H9 (cell line): ENCODE data around the gene SMIM26. TPM values are rescaled to one million over a fixed set of nuclear protein-coding genes. Genes with fewer than 3 reads are reported as not detected.

Experiments used
- DNase-seq: peaks from one replicate; pipeline ENCODE4 v3.0.0-alpha.2; 2017
- H2AFZ ChIP-seq: one replicate; pipeline ENCODE4 v1.6.1; 2013; ENCODE audit warnings: mild to moderate bottlenecking, low read length, control low read depth, moderate library complexity
- H2AK5ac ChIP-seq: 2 replicates; pipeline ENCODE4 v1.6.1; 2013; ENCODE audit warnings: low read length, control low read depth, mixed read lengths; ENCODE audit not compliant: insufficient read length
- H2BK120ac ChIP-seq: one replicate; pipeline ENCODE4 v1.6.1; 2013; ENCODE audit warnings: low read depth, mild to moderate bottlenecking, low read length, control low read depth, inconsistent platforms; ENCODE audit not compliant: poor library complexity, severe bottlenecking
- H2BK12ac ChIP-seq: 2 replicates; pipeline ENCODE4 v1.6.1; 2013; ENCODE audit warnings: low read length, control low read depth, mixed read lengths, low read depth; ENCODE audit not compliant: insufficient read length
- H2BK15ac ChIP-seq: 2 replicates; pipeline ENCODE4 v1.6.1; 2013; ENCODE audit warnings: low read depth, low read length, control low read depth
- H2BK20ac ChIP-seq: one replicate; pipeline ENCODE4 v1.6.1; 2013; ENCODE audit warnings: low read depth, mild to moderate bottlenecking, low read length, control low read depth, inconsistent platforms; ENCODE audit not compliant: poor library complexity, severe bottlenecking
- H2BK5ac ChIP-seq: 2 replicates; pipeline ENCODE4 v1.6.1; 2013; ENCODE audit warnings: low read length, control low read depth, mixed read lengths; ENCODE audit not compliant: insufficient read length
- H3K14ac ChIP-seq: 2 replicates; pipeline ENCODE4 v1.6.1; 2013; ENCODE audit warnings: low read length, control low read depth; ENCODE audit not compliant: insufficient read depth
- H3K18ac ChIP-seq: 2 replicates; pipeline ENCODE4 v1.6.1; 2013; ENCODE audit warnings: low read depth, mild to moderate bottlenecking, mixed read lengths, low read length, control low read depth; ENCODE audit not compliant: insufficient read length
- H3K23ac ChIP-seq: 2 replicates; pipeline ENCODE4 v1.6.1; 2013; ENCODE audit warnings: low read length, control low read depth, mixed read lengths, low read depth; ENCODE audit not compliant: insufficient read length
- H3K23me2 ChIP-seq: 2 replicates; pipeline ENCODE4 v1.6.1; 2013; ENCODE audit warnings: low read depth, mild to moderate bottlenecking, mixed read lengths, low read length, control low read depth; ENCODE audit not compliant: insufficient read length, poor library complexity, severe bottlenecking
- H3K27ac ChIP-seq: 2 replicates; pipeline ENCODE4 v1.5.1; 2013; ENCODE audit warnings: low read length, control low read depth, mixed read lengths, low read depth; ENCODE audit not compliant: insufficient read length
- H3K27me3 ChIP-seq: 2 replicates; pipeline ENCODE4 v1.6.1; 2013; ENCODE audit warnings: low read length, control low read depth, inconsistent platforms; ENCODE audit not compliant: insufficient read depth
- H3K4ac ChIP-seq: 2 replicates; pipeline ENCODE4 v1.6.1; 2013; ENCODE audit warnings: low read depth, mild to moderate bottlenecking, control low read depth, inconsistent platforms, low read length, moderate library complexity
- H3K4me1 ChIP-seq: 2 replicates; pipeline ENCODE4 v1.6.1; 2013; ENCODE audit warnings: low read length, control low read depth, inconsistent platforms; ENCODE audit not compliant: insufficient read depth
- H3K4me2 ChIP-seq: 2 replicates; pipeline ENCODE4 v1.6.1; 2013; ENCODE audit warnings: low read length, control low read depth, mixed read lengths; ENCODE audit not compliant: insufficient read length, insufficient read depth
- H3K56ac ChIP-seq: 2 replicates; pipeline ENCODE4 v1.6.1; 2013; ENCODE audit warnings: low read depth, mild to moderate bottlenecking, mixed read lengths, low read length, control low read depth; ENCODE audit not compliant: insufficient read length
- H3K79me1 ChIP-seq: 2 replicates; pipeline ENCODE4 v1.6.1; 2013; ENCODE audit warnings: low read depth, mild to moderate bottlenecking, moderate library complexity, low read length, control low read depth, inconsistent platforms; ENCODE audit not compliant: insufficient read depth, poor library complexity, severe bottlenecking
- H3K79me2 ChIP-seq: 2 replicates; pipeline ENCODE4 v1.6.1; 2013; ENCODE audit warnings: low read length, control low read depth, inconsistent platforms; ENCODE audit not compliant: insufficient read depth
- H3K9ac ChIP-seq: 2 replicates; pipeline ENCODE4 v1.6.1; 2013; ENCODE audit warnings: low read length, control low read depth, mixed read lengths; ENCODE audit not compliant: insufficient read length; ENCODE audit errors: extremely low read depth
- H3K9me3 ChIP-seq: one replicate; pipeline ENCODE4 v1.6.1; 2013; ENCODE audit warnings: low read depth, low read length, inconsistent platforms; ENCODE audit not compliant: control insufficient read depth
- H3T11ph ChIP-seq: one replicate; pipeline ENCODE4 v1.6.1; 2013; ENCODE audit warnings: mild to moderate bottlenecking, low read length, control low read depth, inconsistent platforms
- H4K20me1 ChIP-seq: one replicate; pipeline ENCODE4 v1.6.1; 2013; ENCODE audit not compliant: control insufficient read depth, insufficient read length, insufficient read depth
- H4K5ac ChIP-seq: 2 replicates; pipeline ENCODE4 v1.6.1; 2013; ENCODE audit warnings: low read depth, mild to moderate bottlenecking, mixed read lengths, low read length, control low read depth; ENCODE audit not compliant: insufficient read length
- H4K8ac ChIP-seq: replicated peaks from 2 replicates; pipeline ENCODE4 v1.6.1; 2013; ENCODE audit warnings: low read length, control low read depth, mixed read lengths, low read depth; ENCODE audit not compliant: insufficient read length
- H4K91ac ChIP-seq: 2 replicates; pipeline ENCODE4 v1.6.1; 2013; ENCODE audit warnings: low read depth, mild to moderate bottlenecking, moderate library complexity, mixed read lengths, low read length, control low read depth; ENCODE audit not compliant: insufficient read length
- H3K27ac Mint-ChIP-seq, 3 experiments: 2 replicates in 2 of 3; 3 replicates in 1 of 3; pipeline ENCODE4 v1.8.0; 2020 to 2021; ENCODE audit warnings: mixed read lengths in 3 of 3, mild to moderate bottlenecking in 1 of 3, moderate library complexity in 1 of 3
- H3K27me3 Mint-ChIP-seq: 2 replicates; pipeline ENCODE4 v1.8.0; 2021; ENCODE audit warnings: low read depth, mild to moderate bottlenecking, moderate library complexity, mixed read lengths
- H3K36me3 Mint-ChIP-seq, 3 experiments: 2 replicates in 2 of 3; 3 replicates in 1 of 3; pipeline ENCODE4 v1.8.0; 2020 to 2021; ENCODE audit warnings: low read depth in 3 of 3, mixed read lengths in 3 of 3; ENCODE audit not compliant: insufficient read depth in 1 of 3
- H3K4me1 Mint-ChIP-seq, 2 experiments: 2 replicates each; pipeline ENCODE4 v1.8.0; 2020; ENCODE audit warnings: mixed read lengths in 2 of 2
- H3K4me3 Mint-ChIP-seq, 2 experiments: 2 replicates in 1 of 2; 3 replicates in 1 of 2; pipeline ENCODE4 v1.8.0; 2020 to 2021; ENCODE audit warnings: mild to moderate bottlenecking in 2 of 2, mixed read lengths in 2 of 2, moderate library complexity in 1 of 2
- H3K9me3 Mint-ChIP-seq, 2 experiments: 2 replicates in 1 of 2; 3 replicates in 1 of 2; pipeline ENCODE4 v1.8.0; 2020; ENCODE audit warnings: mild to moderate bottlenecking in 2 of 2, mixed read lengths in 2 of 2, moderate library complexity in 1 of 2
- total RNA-seq: library from RNA; stranded (reverse); gene quantifications from 2 replicates; pipeline ENCODE4 v1.2.1, GENCODE V29; 2021
- TF ChIP-seq, protein P1 (sequence below): fragments of 200-600 bp; sonication (generic); conservative IDR thresholded peaks from 3 replicates; pipeline ENCODE4 v1.8.0; 2021; ENCODE audit warnings: antibody characterized with exemption, mild to moderate bottlenecking

The SMIM26 gene
- total RNA-seq, 1 experiment from 2014 or later = 75.9 TPM

DNA sequence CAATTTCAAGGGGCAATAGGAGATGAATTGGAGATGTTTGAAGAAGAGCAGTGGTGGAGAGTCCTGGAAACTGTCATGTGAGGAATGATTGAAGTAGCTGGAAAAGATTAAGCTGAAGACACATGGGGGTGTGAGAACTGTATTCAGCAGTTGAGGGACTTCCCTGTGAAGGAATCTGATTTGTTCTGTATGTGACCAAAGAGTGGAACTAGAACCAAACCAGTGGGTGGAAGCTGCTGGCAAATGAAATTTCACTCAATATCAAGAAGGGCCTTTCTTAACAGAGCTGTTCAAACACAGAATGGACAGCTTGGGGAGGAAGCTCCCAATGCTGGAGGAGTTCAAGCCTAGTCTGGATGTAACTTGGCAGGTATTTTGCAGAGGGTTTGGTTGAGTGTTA, 38.2 kb upstream of the SMIM26 start:
- H3K4me1 ChIP-seq = no peaks in the 10 kb centered on the region
- H3K27ac Mint-ChIP-seq = no peak overlapping the region
- H3K4ac ChIP-seq = no peak overlapping the region
- no peaks in the 10 kb centered on the region for H3K27me3 Mint-ChIP-seq
- H3K36me3 Mint-ChIP-seq = peaks cover 42 to 94% (median 85%) of the 10 kb centered on the region in 3 experiments; a peak in 6 of 7 replicates
- H3K23me2 ChIP-seq = no peaks in the 10 kb centered on the region
- no peaks in the 10 kb centered on the region for H3K27me3 ChIP-seq
- no peak overlapping the region for H3K4me2 ChIP-seq
- H3K79me2 ChIP-seq = no peaks in the 10 kb centered on the region
- H2BK12ac ChIP-seq = no peak overlapping the region
- no peaks in the 10 kb centered on the region for H4K20me1 ChIP-seq
- H2BK120ac ChIP-seq = no peak overlapping the region
- no peak overlapping the region for H3K9ac ChIP-seq
- no peaks in the 10 kb centered on the region for H3K79me1 ChIP-seq
- H2BK20ac ChIP-seq = no peak overlapping the region
- H4K5ac ChIP-seq = no peak overlapping the region
- H3K9me3 ChIP-seq = no peaks in the 10 kb centered on the region
- no peak overlapping the region for H2BK5ac ChIP-seq
- no peak overlapping the region for H3K27ac ChIP-seq
- no peak for DNase-seq
- no peak overlapping the region for H2AFZ ChIP-seq
- H2BK15ac ChIP-seq = no peak overlapping the region
- H4K91ac ChIP-seq = no peak overlapping the region
- no peaks in the 10 kb centered on the region for H3K4me1 Mint-ChIP-seq
- no peak overlapping the region for H3K14ac ChIP-seq
- no peak overlapping the region for H4K8ac ChIP-seq
- H3T11ph ChIP-seq = no peak overlapping the region
- H2AK5ac ChIP-seq = no peak overlapping the region
- H3K9me3 Mint-ChIP-seq = no peaks in the 10 kb centered on the region
- H3K4me3 Mint-ChIP-seq = no peak overlapping the region
- no peak overlapping the region for H3K18ac ChIP-seq
- TF ChIP-seq, protein P1, sequence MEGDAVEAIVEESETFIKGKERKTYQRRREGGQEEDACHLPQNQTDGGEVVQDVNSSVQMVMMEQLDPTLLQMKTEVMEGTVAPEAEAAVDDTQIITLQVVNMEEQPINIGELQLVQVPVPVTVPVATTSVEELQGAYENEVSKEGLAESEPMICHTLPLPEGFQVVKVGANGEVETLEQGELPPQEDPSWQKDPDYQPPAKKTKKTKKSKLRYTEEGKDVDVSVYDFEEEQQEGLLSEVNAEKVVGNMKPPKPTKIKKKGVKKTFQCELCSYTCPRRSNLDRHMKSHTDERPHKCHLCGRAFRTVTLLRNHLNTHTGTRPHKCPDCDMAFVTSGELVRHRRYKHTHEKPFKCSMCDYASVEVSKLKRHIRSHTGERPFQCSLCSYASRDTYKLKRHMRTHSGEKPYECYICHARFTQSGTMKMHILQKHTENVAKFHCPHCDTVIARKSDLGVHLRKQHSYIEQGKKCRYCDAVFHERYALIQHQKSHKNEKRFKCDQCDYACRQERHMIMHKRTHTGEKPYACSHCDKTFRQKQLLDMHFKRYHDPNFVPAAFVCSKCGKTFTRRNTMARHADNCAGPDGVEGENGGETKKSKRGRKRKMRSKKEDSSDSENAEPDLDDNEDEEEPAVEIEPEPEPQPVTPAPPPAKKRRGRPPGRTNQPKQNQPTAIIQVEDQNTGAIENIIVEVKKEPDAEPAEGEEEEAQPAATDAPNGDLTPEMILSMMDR = no peak
- H3K56ac ChIP-seq = no peak overlapping the region
- no peak overlapping the region for H3K23ac ChIP-seq
